A673 (cell line): ENCODE measurements around the gene C2orf92.

Experiments
- CTCF ChIP-seq: fragments of 300-800, 200-600 bp; sonication (generic); conservative IDR thresholded peaks from 2 replicates; pipeline ENCODE4 v1.5.1; 2017; ENCODE audit warnings: low read depth, mild to moderate bottlenecking, antibody characterized with exemption, low read length, moderate library complexity, mixed read lengths
- EZH2 ChIP-seq: fragments of 200-600 bp; sonication (generic); IDR thresholded peaks from 2 replicates; pipeline ENCODE4 v1.6.1; 2017; ENCODE audit warnings: borderline replicate concordance, low read depth, mild to moderate bottlenecking, mixed read lengths, antibody characterized with exemption, low read length; ENCODE audit not compliant: poor library complexity, severe bottlenecking

DNA sequence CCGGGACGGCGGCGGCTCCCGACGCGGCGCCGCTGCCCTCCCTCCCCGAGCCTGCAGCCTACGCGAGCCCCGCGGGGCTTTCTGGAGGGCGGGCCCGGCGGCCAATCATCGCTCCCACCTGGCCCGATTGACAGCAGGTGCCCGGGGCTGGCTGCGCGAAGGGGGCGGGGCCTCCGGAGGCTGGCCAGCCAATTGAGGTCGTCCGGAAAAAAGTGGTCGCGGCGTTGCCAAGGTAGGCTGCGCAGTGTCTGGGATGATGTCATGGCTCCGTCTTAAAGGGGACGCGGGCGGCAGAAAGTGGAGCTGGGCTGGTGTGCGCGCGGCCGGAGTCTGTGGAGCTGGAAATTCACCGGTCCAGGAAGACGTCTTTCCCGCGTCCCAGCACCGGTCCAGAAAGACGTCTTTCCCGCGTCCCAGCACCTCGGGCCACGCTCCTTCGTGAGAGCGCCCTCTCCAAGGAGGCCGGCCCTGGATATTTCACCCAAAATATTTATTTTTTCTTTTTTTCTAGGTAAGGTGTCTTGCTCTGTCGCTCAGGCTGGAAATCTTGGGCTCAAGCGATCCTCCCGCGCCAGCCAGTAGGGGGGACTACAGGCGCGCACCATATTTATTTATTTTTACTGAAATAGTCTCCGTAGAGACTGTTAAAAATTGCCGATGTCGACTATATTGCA lies 5.4 kb upstream of the C2orf92 start, which contains the start of gene ACTR1B:
- TF ChIP-seq CTCF, result peak; percentile 73
- TF ChIP-seq EZH2, result no peak
